H9 (cell line): ENCODE data around the gene XPNPEP2. TPM values are rescaled to one million over a fixed set of nuclear protein-coding genes. Genes with fewer than 3 reads are reported as not detected.

Experiments used
- DNase-seq: peaks from one replicate; pipeline ENCODE4 v3.0.0-alpha.2; 2017
- H2AFZ ChIP-seq: one replicate; pipeline ENCODE4 v1.6.1; 2013; ENCODE audit warnings: mild to moderate bottlenecking, low read length, control low read depth, moderate library complexity
- H2AK5ac ChIP-seq: 2 replicates; pipeline ENCODE4 v1.6.1; 2013; ENCODE audit warnings: low read length, control low read depth, mixed read lengths; ENCODE audit not compliant: insufficient read length
- H2BK120ac ChIP-seq: one replicate; pipeline ENCODE4 v1.6.1; 2013; ENCODE audit warnings: low read depth, mild to moderate bottlenecking, low read length, control low read depth, inconsistent platforms; ENCODE audit not compliant: poor library complexity, severe bottlenecking
- H2BK12ac ChIP-seq: 2 replicates; pipeline ENCODE4 v1.6.1; 2013; ENCODE audit warnings: low read length, control low read depth, mixed read lengths, low read depth; ENCODE audit not compliant: insufficient read length
- H2BK15ac ChIP-seq: 2 replicates; pipeline ENCODE4 v1.6.1; 2013; ENCODE audit warnings: low read depth, low read length, control low read depth
- H2BK20ac ChIP-seq: one replicate; pipeline ENCODE4 v1.6.1; 2013; ENCODE audit warnings: low read depth, mild to moderate bottlenecking, low read length, control low read depth, inconsistent platforms; ENCODE audit not compliant: poor library complexity, severe bottlenecking
- H2BK5ac ChIP-seq: 2 replicates; pipeline ENCODE4 v1.6.1; 2013; ENCODE audit warnings: low read length, control low read depth, mixed read lengths; ENCODE audit not compliant: insufficient read length
- H3K14ac ChIP-seq: 2 replicates; pipeline ENCODE4 v1.6.1; 2013; ENCODE audit warnings: low read length, control low read depth; ENCODE audit not compliant: insufficient read depth
- H3K18ac ChIP-seq: 2 replicates; pipeline ENCODE4 v1.6.1; 2013; ENCODE audit warnings: low read depth, mild to moderate bottlenecking, mixed read lengths, low read length, control low read depth; ENCODE audit not compliant: insufficient read length
- H3K23ac ChIP-seq: 2 replicates; pipeline ENCODE4 v1.6.1; 2013; ENCODE audit warnings: low read length, control low read depth, mixed read lengths, low read depth; ENCODE audit not compliant: insufficient read length
- H3K23me2 ChIP-seq: 2 replicates; pipeline ENCODE4 v1.6.1; 2013; ENCODE audit warnings: low read depth, mild to moderate bottlenecking, mixed read lengths, low read length, control low read depth; ENCODE audit not compliant: insufficient read length, poor library complexity, severe bottlenecking
- H3K27ac ChIP-seq: 2 replicates; pipeline ENCODE4 v1.5.1; 2013; ENCODE audit warnings: low read length, control low read depth, mixed read lengths, low read depth; ENCODE audit not compliant: insufficient read length
- H3K27me3 ChIP-seq: 2 replicates; pipeline ENCODE4 v1.6.1; 2013; ENCODE audit warnings: low read length, control low read depth, inconsistent platforms; ENCODE audit not compliant: insufficient read depth
- H3K4ac ChIP-seq: 2 replicates; pipeline ENCODE4 v1.6.1; 2013; ENCODE audit warnings: low read depth, mild to moderate bottlenecking, control low read depth, inconsistent platforms, low read length, moderate library complexity
- H3K4me1 ChIP-seq: 2 replicates; pipeline ENCODE4 v1.6.1; 2013; ENCODE audit warnings: low read length, control low read depth, inconsistent platforms; ENCODE audit not compliant: insufficient read depth
- H3K4me2 ChIP-seq: 2 replicates; pipeline ENCODE4 v1.6.1; 2013; ENCODE audit warnings: low read length, control low read depth, mixed read lengths; ENCODE audit not compliant: insufficient read length, insufficient read depth
- H3K56ac ChIP-seq: 2 replicates; pipeline ENCODE4 v1.6.1; 2013; ENCODE audit warnings: low read depth, mild to moderate bottlenecking, mixed read lengths, low read length, control low read depth; ENCODE audit not compliant: insufficient read length
- H3K79me1 ChIP-seq: 2 replicates; pipeline ENCODE4 v1.6.1; 2013; ENCODE audit warnings: low read depth, mild to moderate bottlenecking, moderate library complexity, low read length, control low read depth, inconsistent platforms; ENCODE audit not compliant: insufficient read depth, poor library complexity, severe bottlenecking
- H3K79me2 ChIP-seq: 2 replicates; pipeline ENCODE4 v1.6.1; 2013; ENCODE audit warnings: low read length, control low read depth, inconsistent platforms; ENCODE audit not compliant: insufficient read depth
- H3K9ac ChIP-seq: 2 replicates; pipeline ENCODE4 v1.6.1; 2013; ENCODE audit warnings: low read length, control low read depth, mixed read lengths; ENCODE audit not compliant: insufficient read length; ENCODE audit errors: extremely low read depth
- H3K9me3 ChIP-seq: one replicate; pipeline ENCODE4 v1.6.1; 2013; ENCODE audit warnings: low read depth, low read length, inconsistent platforms; ENCODE audit not compliant: control insufficient read depth
- H3T11ph ChIP-seq: one replicate; pipeline ENCODE4 v1.6.1; 2013; ENCODE audit warnings: mild to moderate bottlenecking, low read length, control low read depth, inconsistent platforms
- H4K20me1 ChIP-seq: one replicate; pipeline ENCODE4 v1.6.1; 2013; ENCODE audit not compliant: control insufficient read depth, insufficient read length, insufficient read depth
- H4K5ac ChIP-seq: 2 replicates; pipeline ENCODE4 v1.6.1; 2013; ENCODE audit warnings: low read depth, mild to moderate bottlenecking, mixed read lengths, low read length, control low read depth; ENCODE audit not compliant: insufficient read length
- H4K8ac ChIP-seq: replicated peaks from 2 replicates; pipeline ENCODE4 v1.6.1; 2013; ENCODE audit warnings: low read length, control low read depth, mixed read lengths, low read depth; ENCODE audit not compliant: insufficient read length
- H4K91ac ChIP-seq: 2 replicates; pipeline ENCODE4 v1.6.1; 2013; ENCODE audit warnings: low read depth, mild to moderate bottlenecking, moderate library complexity, mixed read lengths, low read length, control low read depth; ENCODE audit not compliant: insufficient read length
- H3K27ac Mint-ChIP-seq, 3 experiments: 2 replicates in 2 of 3; 3 replicates in 1 of 3; pipeline ENCODE4 v1.8.0; 2020 to 2021; ENCODE audit warnings: mixed read lengths in 3 of 3, mild to moderate bottlenecking in 1 of 3, moderate library complexity in 1 of 3
- H3K27me3 Mint-ChIP-seq: 2 replicates; pipeline ENCODE4 v1.8.0; 2021; ENCODE audit warnings: low read depth, mild to moderate bottlenecking, moderate library complexity, mixed read lengths
- H3K36me3 Mint-ChIP-seq, 3 experiments: 2 replicates in 2 of 3; 3 replicates in 1 of 3; pipeline ENCODE4 v1.8.0; 2020 to 2021; ENCODE audit warnings: low read depth in 3 of 3, mixed read lengths in 3 of 3; ENCODE audit not compliant: insufficient read depth in 1 of 3
- H3K4me1 Mint-ChIP-seq, 2 experiments: 2 replicates each; pipeline ENCODE4 v1.8.0; 2020; ENCODE audit warnings: mixed read lengths in 2 of 2
- H3K4me3 Mint-ChIP-seq, 2 experiments: 2 replicates in 1 of 2; 3 replicates in 1 of 2; pipeline ENCODE4 v1.8.0; 2020 to 2021; ENCODE audit warnings: mild to moderate bottlenecking in 2 of 2, mixed read lengths in 2 of 2, moderate library complexity in 1 of 2
- H3K9me3 Mint-ChIP-seq, 2 experiments: 2 replicates in 1 of 2; 3 replicates in 1 of 2; pipeline ENCODE4 v1.8.0; 2020; ENCODE audit warnings: mild to moderate bottlenecking in 2 of 2, mixed read lengths in 2 of 2, moderate library complexity in 1 of 2
- CTCF ChIP-seq: fragments of 200-600 bp; sonication (generic); conservative IDR thresholded peaks from 3 replicates; pipeline ENCODE4 v1.8.0; 2021; ENCODE audit warnings: antibody characterized with exemption, mild to moderate bottlenecking
- WGBS: extraction: QIAGEN DNeasy Blood & Tissue Kit; methylation state at CpG from one replicate; pipeline ENCODE4 v1.1.7; 2013; ENCODE audit warnings: missing lambda C conversion rate, low lambda C conversion rate, mixed read lengths; ENCODE audit not compliant: insufficient read length; ENCODE audit errors: extremely low coverage; 5-methylcytosine and 5-hydroxymethylcytosine counted together
- total RNA-seq: library from RNA; stranded (reverse); gene quantifications from 2 replicates; pipeline ENCODE4 v1.2.1, GENCODE V29; 2021

The XPNPEP2 gene
- total RNA-seq, 1 experiment from 2014 or later: 0.11 TPM

GRCh38 chrX:129737916-129738315 is 863 bp upstream of the XPNPEP2 start:
- H3K23me2 ChIP-seq: no peaks in the 10 kb centered on the region
- Mint-ChIP-seq H3K27ac (no peak overlapping the region), H3K9me3 (peaks cover 0 to 62% of the 10 kb centered on the region in 2 experiments; a peak in 2 of 5 replicates), H3K27me3 (peaks cover 28% of the 10 kb centered on the region), H3K36me3 (no peaks in the 10 kb centered on the region; a peak in 1 of 7 replicates), H3K4me1 (peaks cover 8 to 27% of the 10 kb centered on the region in 2 experiments), H3K4me3 (0 out of 5 replicates have a peak overlapping the region, but pooled peaks of 1 of the 2 experiments have one; percentile 25)
- H3K18ac ChIP-seq: no peak overlapping the region
- H3K56ac ChIP-seq: no peak overlapping the region
- no CpG with 5 or more reads among the region's 5 CpGs for WGBS
- H2AFZ ChIP-seq: no peak overlapping the region
- H2BK5ac ChIP-seq: no peak overlapping the region
- no peak overlapping the region for H4K8ac ChIP-seq
- no peaks in the 10 kb centered on the region for H4K20me1 ChIP-seq
- no peak overlapping the region for H3T11ph ChIP-seq
- no peak overlapping the region for H3K4me2 ChIP-seq
- H3K23ac ChIP-seq: no peak overlapping the region
- no peak for TF ChIP-seq CTCF
- no peaks in the 10 kb centered on the region for H3K79me1 ChIP-seq
- no peak overlapping the region for H3K9ac ChIP-seq
- no peak overlapping the region for H3K27ac ChIP-seq
- no peak for DNase-seq
- H3K9me3 ChIP-seq: no peaks in the 10 kb centered on the region
- no peaks in the 10 kb centered on the region for H3K27me3 ChIP-seq
- H2BK12ac ChIP-seq: no peak overlapping the region
- no peak overlapping the region for H3K4ac ChIP-seq
- no peak overlapping the region for H3K14ac ChIP-seq
- H2BK120ac ChIP-seq: no peak overlapping the region
- no peak overlapping the region for H4K5ac ChIP-seq
- H3K79me2 ChIP-seq: no peaks in the 10 kb centered on the region
- no peaks in the 10 kb centered on the region; the same call in 1 of the 2 replicates for H3K4me1 ChIP-seq
- no peak overlapping the region for H2AK5ac ChIP-seq
- H4K91ac ChIP-seq: no peak overlapping the region
- no peak overlapping the region for H2BK20ac ChIP-seq
- no peak overlapping the region for H2BK15ac ChIP-seq
